ENCODE results near the gene NDOR1.

NDOR1 gene

GRCh38 chr9:137262909-137263285 lies 57.4 kb downstream of the NDOR1 start:
- no peak for DNase-seq (ENCODE audit: low read depth, low spot score)

GRCh38 chr9:137263506-137263905 lies 58.0 kb downstream of the NDOR1 start:
- DNase-seq (ENCODE audit: low read depth, low spot score) = no peak

GRCh38 chr9:137264067-137264466 lies 58.6 kb downstream of the NDOR1 start:
- no peak for DNase-seq (ENCODE audit: low read depth, low spot score)

GRCh38 chr9:137265496-137266161 lies 60.1 kb downstream of the NDOR1 start:
- no peak for DNase-seq (ENCODE audit: low read depth, low spot score)

GRCh38 chr9:137266162-137266527 lies 60.6 kb downstream of the NDOR1 start:
- DNase-seq (ENCODE audit: low read depth, low spot score) = no peak

Measured in activated naive CD8-positive, alpha-beta T cell treated with anti-CD3 and anti-CD28 coated beads, Interleukin-2, amount 50 U/mL, for 16 hours (primary cell).